ENCODE results near the gene NEK11.

NEK11 gene

DNA sequence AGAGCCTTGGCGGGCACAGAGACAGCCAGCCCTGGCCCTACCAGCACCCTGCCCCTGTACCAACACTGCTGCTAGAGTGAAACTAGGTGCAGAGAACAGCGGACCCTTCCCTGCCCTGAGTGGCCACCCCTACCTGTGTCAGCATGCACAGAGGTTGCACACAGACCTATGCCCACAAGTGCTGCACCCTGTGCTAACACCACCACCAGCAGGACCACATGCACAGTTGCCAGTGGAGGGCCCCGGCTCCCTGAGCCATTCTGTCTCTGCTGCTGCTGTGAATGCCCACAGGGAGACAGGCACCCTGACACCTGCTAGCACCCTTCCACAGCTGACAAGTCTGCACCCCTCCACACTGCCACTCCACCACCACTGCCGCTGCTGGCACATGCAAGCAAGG lies 131.8 kb downstream of the NEK11 start:
- H3K9me3 Mint-ChIP-seq, result no peaks in the 10 kb centered on the region
- H3K27me3 Mint-ChIP-seq, result peaks cover 26% of the 10 kb centered on the region
- no peak overlapping the region for H3K27ac Mint-ChIP-seq
- H3K36me3 Mint-ChIP-seq, result no peaks in the 10 kb centered on the region
- no peaks in the 10 kb centered on the region for H3K4me1 Mint-ChIP-seq
- ATAC-seq, result peak; percentile 42
- H3K4me3 Mint-ChIP-seq, result no peak overlapping the region

- Mint-ChIP-seq H3K27ac (no peak overlapping the region), H3K4me1 (no peaks in the 10 kb centered on the region), H3K27me3 (peaks cover 15% of the 10 kb centered on the region), H3K36me3 (no peaks in the 10 kb centered on the region), H3K9me3 (no peaks in the 10 kb centered on the region), H3K4me3 (no peak overlapping the region)
- no peak for ATAC-seq
Observed at GRCh38 chr3:131162516-131162915, 135.8 kb downstream of the NEK11 start.

DNA sequence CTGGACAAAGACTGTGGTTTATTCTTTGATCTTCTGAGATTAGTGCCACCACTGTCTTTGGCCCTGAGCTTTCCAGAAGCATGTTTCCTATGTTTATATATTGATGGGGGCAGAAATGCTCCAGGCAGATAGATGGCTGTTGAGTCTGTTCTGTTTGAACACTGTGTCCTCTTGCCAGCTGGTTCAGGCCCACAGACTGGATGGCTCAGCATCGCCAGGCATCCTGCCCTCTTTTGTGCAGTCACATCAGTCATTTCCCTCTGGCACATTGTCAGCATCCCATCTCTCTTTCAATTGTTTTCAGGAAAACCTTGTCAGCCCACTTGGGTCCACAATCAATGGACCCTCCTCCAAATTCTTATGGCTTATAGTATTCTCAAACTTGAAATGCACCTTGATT lies 141.2 kb downstream of the NEK11 start:
- no peaks in the 10 kb centered on the region for H3K27me3 Mint-ChIP-seq
- ATAC-seq, result no peak
- H3K36me3 Mint-ChIP-seq, result peaks cover 5% of the 10 kb centered on the region
- no peaks in the 10 kb centered on the region for H3K9me3 Mint-ChIP-seq
- no peak overlapping the region for H3K4me3 Mint-ChIP-seq
- no peaks in the 10 kb centered on the region for H3K4me1 Mint-ChIP-seq
- no peak overlapping the region for H3K27ac Mint-ChIP-seq

- no peak overlapping the region for H3K4me3 Mint-ChIP-seq
Observed at GRCh38 chr3:131169331-131169730, 142.7 kb downstream of the NEK11 start.

GRCh38 chr3:131172502-131173200 lies 146.0 kb downstream of the NEK11 start:
- no peak for ATAC-seq
- Mint-ChIP-seq H3K36me3 (peaks cover 5% of the 10 kb centered on the region), H3K4me3 (no peak overlapping the region), H3K4me1 (no peaks in the 10 kb centered on the region), H3K9me3 (no peaks in the 10 kb centered on the region), H3K27me3 (no peaks in the 10 kb centered on the region), H3K27ac (no peak overlapping the region)

More at GRCh38 chr3:131169331-131169730, 142.7 kb downstream of the NEK11 start:
- Mint-ChIP-seq H3K9me3 (no peaks in the 10 kb centered on the region), H3K4me1 (no peaks in the 10 kb centered on the region), H3K36me3 (peaks cover 5% of the 10 kb centered on the region), H3K27me3 (no peaks in the 10 kb centered on the region), H3K27ac (no peak overlapping the region)
- ATAC-seq, result no peak

GRCh38 chr3:131174752-131175151 lies 148.1 kb downstream of the NEK11 start:
- no peak overlapping the region for H3K27ac Mint-ChIP-seq
- no peaks in the 10 kb centered on the region for H3K4me1 Mint-ChIP-seq
- ATAC-seq, result peak; percentile 78

GRCh38 chr3:131178710-131179375 lies 152.2 kb downstream of the NEK11 start:
- Mint-ChIP-seq H3K9me3 (peaks cover 8% of the 10 kb centered on the region), H3K4me3 (no peak overlapping the region), H3K27me3 (no peaks in the 10 kb centered on the region), H3K27ac (no peak overlapping the region), H3K36me3 (peaks cover 8% of the 10 kb centered on the region), H3K4me1 (no peaks in the 10 kb centered on the region)
- ATAC-seq, result no peak

More at GRCh38 chr3:131174752-131175151, 148.1 kb downstream of the NEK11 start:
- Mint-ChIP-seq H3K36me3 (no peaks in the 10 kb centered on the region), H3K9me3 (no peaks in the 10 kb centered on the region), H3K4me3 (no peak overlapping the region), H3K27me3 (no peaks in the 10 kb centered on the region)

DNA sequence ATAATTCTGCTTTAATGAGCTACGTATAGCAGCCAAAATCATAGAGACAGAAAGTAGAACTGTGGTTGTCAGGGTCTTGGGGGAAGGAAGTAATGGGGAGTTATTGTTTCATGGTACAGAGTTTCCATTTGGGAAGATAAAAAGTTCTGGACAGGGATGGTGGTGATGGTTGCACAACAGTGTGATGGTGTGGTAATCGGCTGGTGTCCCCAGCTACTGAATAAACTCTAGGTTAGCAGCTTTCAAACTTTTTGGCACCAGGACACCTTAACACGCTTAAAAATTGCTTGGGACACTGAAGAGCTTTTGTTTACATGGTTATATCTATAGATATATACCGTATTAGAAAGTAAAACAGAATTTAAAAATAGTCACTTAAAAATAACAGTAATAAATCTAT lies 166.0 kb downstream of the NEK11 start:
- H3K36me3 Mint-ChIP-seq, result peaks cover 4% of the 10 kb centered on the region
- no peak overlapping the region for H3K27ac Mint-ChIP-seq
- H3K27me3 Mint-ChIP-seq, result no peaks in the 10 kb centered on the region
- ATAC-seq, result no peak
- no peak overlapping the region for H3K4me3 Mint-ChIP-seq
- H3K4me1 Mint-ChIP-seq, result no peaks in the 10 kb centered on the region
- H3K9me3 Mint-ChIP-seq, result no peaks in the 10 kb centered on the region

- no peak for ATAC-seq
- H3K36me3 Mint-ChIP-seq, result peaks cover 1% of the 10 kb centered on the region
- H3K4me3 Mint-ChIP-seq, result no peak overlapping the region
- no peak overlapping the region for H3K27ac Mint-ChIP-seq
- H3K4me1 Mint-ChIP-seq, result no peaks in the 10 kb centered on the region
- H3K27me3 Mint-ChIP-seq, result no peaks in the 10 kb centered on the region
- H3K9me3 Mint-ChIP-seq, result no peaks in the 10 kb centered on the region
Observed at GRCh38 chr3:131193641-131194238, 167.1 kb downstream of the NEK11 start.

GRCh38 chr3:131194816-131195215 lies 168.1 kb downstream of the NEK11 start:
- Mint-ChIP-seq H3K4me3 (no peak overlapping the region), H3K9me3 (peaks cover 3% of the 10 kb centered on the region), H3K27ac (no peak overlapping the region), H3K4me1 (no peaks in the 10 kb centered on the region), H3K36me3 (peaks cover 4% of the 10 kb centered on the region), H3K27me3 (no peaks in the 10 kb centered on the region)
- no peak for ATAC-seq

DNA sequence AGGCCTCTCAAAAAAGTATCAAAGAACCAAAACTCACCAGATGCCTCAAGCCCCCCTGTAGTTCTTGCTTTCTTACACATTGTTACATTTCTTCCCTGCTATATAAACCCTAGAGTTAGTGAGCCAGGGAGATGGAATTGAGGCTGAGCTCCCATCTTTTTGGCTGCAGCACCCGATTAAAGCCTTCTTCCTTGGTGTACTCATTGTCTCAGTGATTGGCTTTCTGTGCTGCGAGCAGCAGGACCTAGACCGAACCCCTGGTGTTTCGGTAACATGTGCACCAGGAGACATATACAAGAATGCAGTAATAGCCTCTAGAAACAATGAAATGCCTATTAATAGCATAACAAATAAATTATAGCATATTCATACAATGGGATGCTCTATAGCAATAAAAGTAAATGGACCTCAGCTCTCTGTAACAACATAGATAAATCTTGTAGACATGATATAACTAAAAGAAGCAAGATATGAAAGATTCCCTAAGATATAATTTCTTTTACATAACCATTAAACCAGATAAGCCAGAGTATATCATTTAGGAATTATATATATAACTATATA lies 174.0 kb downstream of the NEK11 start:
- Mint-ChIP-seq H3K27me3 (no peaks in the 10 kb centered on the region), H3K36me3 (peaks cover 5% of the 10 kb centered on the region), H3K27ac (no peak overlapping the region), H3K4me3 (no peak overlapping the region), H3K9me3 (peaks cover 13% of the 10 kb centered on the region), H3K4me1 (no peaks in the 10 kb centered on the region)
- no peak for ATAC-seq

DNA sequence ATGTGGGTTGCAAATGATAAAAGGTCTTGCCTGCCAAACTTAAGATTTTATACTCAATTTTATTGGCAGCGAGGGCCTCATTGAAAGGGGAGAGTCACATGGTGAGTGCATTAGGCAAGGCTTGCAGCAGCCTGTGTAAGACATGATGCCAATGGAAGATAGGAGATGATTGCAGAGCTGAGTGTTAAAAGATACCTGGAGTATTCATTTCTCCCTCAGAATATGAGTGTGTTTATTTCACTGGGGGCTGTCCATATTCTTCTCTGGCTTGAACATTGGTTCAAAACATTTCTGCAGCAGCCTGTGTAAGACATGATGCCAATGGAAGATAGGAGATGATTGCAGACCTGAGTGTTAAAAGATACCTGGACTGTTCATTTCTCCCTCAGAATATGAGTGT lies 189.7 kb downstream of the NEK11 start:
- ATAC-seq, result no peak
- Mint-ChIP-seq H3K9me3 (peaks cover 2% of the 10 kb centered on the region), H3K4me3 (no peak overlapping the region), H3K27me3 (no peaks in the 10 kb centered on the region), H3K4me1 (no peaks in the 10 kb centered on the region), H3K36me3 (peaks cover 5% of the 10 kb centered on the region), H3K27ac (no peak overlapping the region)

DNA sequence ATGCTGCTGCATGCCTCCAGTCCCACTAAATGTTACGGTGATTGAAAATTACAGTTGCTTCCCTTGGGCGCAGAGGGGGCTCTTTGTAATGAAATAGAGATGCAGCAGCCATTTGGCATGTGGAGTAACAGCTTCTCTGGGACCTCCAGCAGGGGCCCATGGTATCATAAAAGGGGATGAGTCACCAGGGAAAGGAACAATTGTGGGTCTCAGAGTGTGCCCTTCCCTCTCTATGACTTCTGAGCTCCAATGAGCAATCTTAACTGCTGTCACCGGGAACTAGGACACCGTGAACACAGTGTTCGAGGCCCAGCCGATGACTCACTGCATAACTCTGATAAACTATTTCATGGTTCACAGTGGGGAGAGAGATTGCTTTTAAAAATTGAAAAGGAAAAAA lies 190.1 kb downstream of the NEK11 start:
- H3K4me3 Mint-ChIP-seq, result no peak overlapping the region
- no peaks in the 10 kb centered on the region for H3K27me3 Mint-ChIP-seq
- H3K9me3 Mint-ChIP-seq, result no peaks in the 10 kb centered on the region
- H3K4me1 Mint-ChIP-seq, result no peaks in the 10 kb centered on the region
- peaks cover under 1% of the 10 kb centered on the region for H3K36me3 Mint-ChIP-seq
- ATAC-seq, result no peak
- no peak overlapping the region for H3K27ac Mint-ChIP-seq

DNA sequence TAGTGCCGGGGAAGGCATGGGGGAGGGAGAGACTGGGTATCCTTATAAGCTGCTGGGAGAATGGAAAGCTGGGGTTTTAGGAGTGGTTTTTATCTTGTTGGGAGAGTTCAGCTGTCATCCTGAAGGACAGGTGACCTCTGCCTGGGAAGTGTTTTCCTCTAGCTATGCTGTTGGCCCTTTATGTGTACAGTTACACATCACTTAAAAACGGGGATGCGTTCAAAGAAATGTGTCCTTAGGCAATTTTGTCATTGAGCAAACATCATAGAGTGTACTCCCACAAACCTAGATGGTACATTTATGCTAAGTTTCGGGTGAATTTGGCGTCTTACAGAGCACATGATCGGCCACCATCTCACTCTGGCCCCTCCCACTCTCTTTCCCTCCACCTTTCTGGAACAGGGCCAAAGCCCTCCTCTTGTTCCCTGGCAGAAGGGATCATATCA lies 190.6 kb downstream of the NEK11 start:
- no peaks in the 10 kb centered on the region for H3K36me3 Mint-ChIP-seq
- H3K27ac Mint-ChIP-seq, result no peak overlapping the region
- H3K4me3 Mint-ChIP-seq, result no peak overlapping the region
- H3K4me1 Mint-ChIP-seq, result no peaks in the 10 kb centered on the region
- H3K27me3 Mint-ChIP-seq, result no peaks in the 10 kb centered on the region
- no peaks in the 10 kb centered on the region for H3K9me3 Mint-ChIP-seq
- no peak for ATAC-seq

DNA sequence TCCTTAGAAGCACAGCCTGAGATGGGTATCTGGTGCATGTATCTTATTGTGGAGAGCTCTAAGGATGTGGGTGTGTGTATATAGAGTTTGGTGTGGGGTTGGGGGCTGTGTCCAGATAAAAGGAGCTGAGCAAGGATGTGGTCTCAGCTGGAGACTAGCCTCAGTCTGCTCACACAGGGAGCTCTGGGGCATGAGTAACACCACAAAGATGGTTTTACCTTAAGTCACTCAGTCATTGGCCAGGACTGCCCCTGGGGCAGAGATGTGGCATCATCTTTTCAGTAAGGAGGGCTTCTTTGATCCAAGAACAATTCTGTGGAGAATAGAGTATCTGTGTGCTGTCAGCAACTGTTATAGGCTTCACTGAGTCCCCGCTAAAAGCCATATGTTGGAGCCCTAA lies 191.5 kb downstream of the NEK11 start:
- H3K4me3 Mint-ChIP-seq, result no peak overlapping the region
- no peak overlapping the region for H3K27ac Mint-ChIP-seq
- no peaks in the 10 kb centered on the region for H3K9me3 Mint-ChIP-seq
- H3K27me3 Mint-ChIP-seq, result no peaks in the 10 kb centered on the region
- H3K36me3 Mint-ChIP-seq, result no peaks in the 10 kb centered on the region
- no peaks in the 10 kb centered on the region for H3K4me1 Mint-ChIP-seq
- ATAC-seq, result no peak

Measured in stimulated activated memory B cell treated with anti-CD40 and anti-IgM and Interleukin-4, amounts not matched to agents 10 μg/mL and 1 μg/mL and 100 μg/mL, for 72 hours (primary cell).